Fibroblast of lung (primary cell): ENCODE results near the gene SUFU. TPM values are rescaled to one million over a fixed set of nuclear protein-coding genes. Genes with fewer than 3 reads are reported as not detected.

ENCODE experiments used
- DNase-seq, 2 donors: peaks; one replicate each; pipeline versions ENCODE4 v3.0.0 to v3.0.0-alpha.2; 2010; ENCODE audit warnings: low read depth in 2 of 2
- H2AFZ ChIP-seq: 2 replicates; pipeline ENCODE4 v1.5.1; 2012; ENCODE audit warnings: low read length, control low read depth, inconsistent platforms
- H3K27ac ChIP-seq: 2 replicates; pipeline ENCODE4 v1.5.1; 2011; ENCODE audit warnings: low read length, control low read depth; ENCODE audit not compliant: insufficient read depth
- H3K27me3 ChIP-seq: 2 replicates; pipeline ENCODE4 v1.5.1; 2011; ENCODE audit warnings: mild to moderate bottlenecking, low read length; ENCODE audit not compliant: control insufficient read depth, insufficient read depth
- H3K36me3 ChIP-seq: 2 replicates; pipeline ENCODE4 v1.5.1; 2011; ENCODE audit warnings: low read length; ENCODE audit not compliant: control insufficient read depth, insufficient read depth
- H3K4me1 ChIP-seq: 2 replicates; pipeline ENCODE4 v1.5.1; 2011; ENCODE audit warnings: low read length; ENCODE audit not compliant: control insufficient read depth, insufficient read depth; ENCODE audit errors: extremely low read depth
- H3K4me2 ChIP-seq: 2 replicates; pipeline ENCODE4 v1.5.1; 2011; ENCODE audit warnings: low read length, control low read depth; ENCODE audit not compliant: insufficient read depth; ENCODE audit errors: extremely low read depth
- H3K4me3 ChIP-seq, 4 experiments: fragments of 200-600 bp in 1 of 4; sonication (generic) in 1 of 4; replicated peaks in 1 of 4; 2 replicates each; pipeline ENCODE4 v1.5.1; 2011 to 2016; ENCODE audit warnings: low read length in 4 of 4, low read depth in 3 of 4, mild to moderate bottlenecking in 3 of 4, control low read depth in 2 of 4, inconsistent platforms in 1 of 4, mixed read lengths in 1 of 4; ENCODE audit not compliant: insufficient read depth in 1 of 4; ENCODE audit errors: control extremely low read depth in 1 of 4
- H3K79me2 ChIP-seq: 2 replicates; pipeline ENCODE4 v1.5.1; 2012; ENCODE audit warnings: mild to moderate bottlenecking, low read length, inconsistent platforms; ENCODE audit not compliant: control insufficient read depth, insufficient read depth
- H3K9ac ChIP-seq: 2 replicates; pipeline ENCODE4 v1.5.1; 2011; ENCODE audit warnings: mild to moderate bottlenecking, low read length, control low read depth; ENCODE audit not compliant: insufficient read depth
- H3K9me3 ChIP-seq: 2 replicates; pipeline ENCODE4 v1.5.1; 2012; ENCODE audit warnings: low read depth, low read length; ENCODE audit not compliant: control insufficient read depth, insufficient read depth
- H4K20me1 ChIP-seq: 2 replicates; pipeline ENCODE4 v1.5.1; 2011; ENCODE audit warnings: low read length; ENCODE audit not compliant: control insufficient read depth, insufficient read depth; ENCODE audit errors: extremely low read depth
- CTCF ChIP-seq, 2 donors: IDR thresholded peaks in 1 of 2; conservative IDR thresholded peaks in 1 of 2; 1 replicate in 1 of 2; 2 replicates in 1 of 2; pipeline ENCODE4 v1.5.1; 2011 to 2012; ENCODE audit warnings: low read length in 2 of 2, control low read depth in 1 of 2, inconsistent platforms in 1 of 2, low read depth in 1 of 2, mild to moderate bottlenecking in 1 of 2
- EZH2 ChIP-seq: IDR thresholded peaks from 2 replicates; pipeline ENCODE4 v1.5.1; 2012; ENCODE audit warnings: low read length, control low read depth, mild to moderate bottlenecking; ENCODE audit errors: missing control alignments
- polyA plus RNA-seq, 2 donors: library from polyadenylated mRNA; depleted of rRNA in 1 of 2; stranded (reverse) in 1 of 2; unstranded in 1 of 2; fragments of >200 nt; gene quantifications; 2 replicates each; pipeline ENCODE4 v1.2.1, GENCODE V29; 2011 to 2012; ENCODE audit warnings: missing spikeins in 1 of 2
- total RNA-seq: library from RNA; depleted of rRNA; stranded (reverse); fragments of >200 nt; gene quantifications from 2 replicates; pipeline ENCODE4 v1.2.1, GENCODE V29; 2014

Gene SUFU
- total and polyA plus RNA-seq, 2 donors (not counting 1 experiment from before 2014, with no cell fraction given): 4.3 to 5.6 TPM

- H2AFZ ChIP-seq: peak overlapping the region; percentile 72
- no peaks in the 10 kb centered on the region for H4K20me1 ChIP-seq
- H3K4me2 ChIP-seq: peak overlapping the region; percentile 79
- no peaks in the 10 kb centered on the region for H3K4me1 ChIP-seq
- H3K27ac ChIP-seq: peak overlapping the region; percentile 81
- no peaks in the 10 kb centered on the region for H3K9me3 ChIP-seq
- H3K79me2 ChIP-seq: peaks cover 24% of the 10 kb centered on the region
- peak overlapping the region; percentile 75 for H3K9ac ChIP-seq
- TF ChIP-seq CTCF (conservative IDR thresholded peaks at IDR 0.05 in 1 of 2, IDR thresholded peaks at IDR 0.05 in 1 of 2; ENCODE audit: low read depth in 1 of 2, low read length in 2 of 2): no peak
- H3K4me3 ChIP-seq: peak overlapping the region; percentile 58 to 81 (median 70)
- peak; percentile 96 to 97 for DNase-seq
- H3K27me3 ChIP-seq: no peaks in the 10 kb centered on the region
- peaks cover 5% of the 10 kb centered on the region for H3K36me3 ChIP-seq
Observed at GRCh38 chr10:102641880-102642735, 138.3 kb downstream of the SUFU start.

GRCh38 chr10:102642736-102643335 is 139.1 kb downstream of the SUFU start:
- Histone ChIP-seq H3K27ac (peak overlapping the region; percentile 81), H3K4me3 (peak overlapping the region; percentile 58 to 81 (median 68)), H3K79me2 (peaks cover 31% of the 10 kb centered on the region), H3K27me3 (no peaks in the 10 kb centered on the region), H3K9ac (peak overlapping the region; percentile 75), H3K36me3 (peaks cover 5% of the 10 kb centered on the region), H3K9me3 (no peaks in the 10 kb centered on the region), H3K4me2 (peak overlapping the region; percentile 81), H4K20me1 (no peaks in the 10 kb centered on the region), H2AFZ (no peak overlapping the region), H3K4me1 (peaks cover 5% of the 10 kb centered on the region)
- peak; percentile 65 to 74 for DNase-seq
- no peak for TF ChIP-seq CTCF (conservative IDR thresholded peaks at IDR 0.05 in 1 of 2, IDR thresholded peaks at IDR 0.05 in 1 of 2; ENCODE audit: low read depth in 1 of 2, low read length in 2 of 2)
- TF ChIP-seq EZH2: no peak

GRCh38 chr10:102643336-102644065 is 139.7 kb downstream of the SUFU start:
- Histone ChIP-seq H3K4me3 (peak overlapping the region; percentile 66 to 97 (median 76)), H3K79me2 (peaks cover 38% of the 10 kb centered on the region), H3K4me1 (peaks cover 11% of the 10 kb centered on the region), H3K27me3 (no peaks in the 10 kb centered on the region), H3K9ac (peak overlapping the region; percentile 90), H3K9me3 (no peaks in the 10 kb centered on the region), H3K4me2 (peak overlapping the region; percentile 8), H4K20me1 (peaks cover 2% of the 10 kb centered on the region), H3K36me3 (peaks cover 10% of the 10 kb centered on the region), H2AFZ (no peak overlapping the region), H3K27ac (peak overlapping the region; percentile 94)
- TF ChIP-seq EZH2 (no peak), CTCF (conservative IDR thresholded peaks at IDR 0.05 in 1 of 2, IDR thresholded peaks at IDR 0.05 in 1 of 2; ENCODE audit: low read depth in 1 of 2, low read length in 2 of 2) (no peak)
- peak; percentile 75 to 76 for DNase-seq
